NCI-H2107 treated with DMSO at 0.1 percent for 48 hours (cell line): Measurements from ENCODE around the gene CALN1.

ENCODE experiments used
- DNase-seq: peaks from one replicate; lab custom pipeline; 2025; ENCODE audit not compliant: unreplicated experiment; lab: John Stamatoyannopoulos, UW

Gene CALN1

GRCh38 chr7:71886046-71886445 lies 526.1 kb downstream of the CALN1 start:
- no peak for DNase-seq

- DNase-seq: no peak
Measured at GRCh38 chr7:71885487-71885886, 526.7 kb downstream of the CALN1 start.

- DNase-seq: no peak
Measured at GRCh38 chr7:71883415-71883814, 528.7 kb downstream of the CALN1 start.

GRCh38 chr7:71871446-71871845 lies 540.7 kb downstream of the CALN1 start:
- DNase-seq: no peak

- DNase-seq: no peak
Measured at GRCh38 chr7:71870812-71871211, 541.3 kb downstream of the CALN1 start.

- no peak for DNase-seq
Measured at GRCh38 chr7:71868797-71869196, 543.3 kb downstream of the CALN1 start.

GRCh38 chr7:71867626-71868025 lies 544.5 kb downstream of the CALN1 start:
- DNase-seq: no peak

- no peak for DNase-seq
Measured at GRCh38 chr7:71865172-71865571, 547.0 kb downstream of the CALN1 start.

- no peak for DNase-seq
Measured at GRCh38 chr7:71864130-71864529, 548.0 kb downstream of the CALN1 start.

- no peak for DNase-seq
Measured at GRCh38 chr7:71860572-71860971, 551.6 kb downstream of the CALN1 start.

GRCh38 chr7:71857338-71857737 lies 554.8 kb downstream of the CALN1 start:
- DNase-seq: no peak

GRCh38 chr7:71854546-71855397 lies 557.4 kb downstream of the CALN1 start:
- no peak for DNase-seq

GRCh38 chr7:71851776-71852498 lies 560.2 kb downstream of the CALN1 start:
- DNase-seq: no peak

- DNase-seq: no peak
Measured at GRCh38 chr7:71846160-71846559, 566.0 kb downstream of the CALN1 start.

- DNase-seq: no peak
Measured at GRCh38 chr7:71843676-71844075, 568.5 kb downstream of the CALN1 start.

GRCh38 chr7:71842786-71843185 lies 569.4 kb downstream of the CALN1 start:
- DNase-seq: no peak

GRCh38 chr7:71842381-71842780 lies 569.8 kb downstream of the CALN1 start:
- DNase-seq: no peak

- DNase-seq: no peak
Measured at GRCh38 chr7:71835056-71835455, 577.1 kb downstream of the CALN1 start.

GRCh38 chr7:71829515-71829914 lies 582.6 kb downstream of the CALN1 start:
- no peak for DNase-seq

- no peak for DNase-seq
Measured at GRCh38 chr7:71828361-71828760, 583.8 kb downstream of the CALN1 start.

GRCh38 chr7:71826141-71826540 lies 586.0 kb downstream of the CALN1 start:
- no peak for DNase-seq

- DNase-seq: no peak
Measured at GRCh38 chr7:71824006-71824760, 588.0 kb downstream of the CALN1 start.
